ENCODE measurements around the gene ZNF613.

- TF ChIP-seq CTCF (IDR thresholded peaks at IDR 0.05): no peak
- no peak for TF ChIP-seq EZH2 (IDR thresholded peaks at IDR 0.05; ENCODE audit: borderline replicate concordance, insufficient read depth, low read depth, low read length, poor library complexity, severe bottlenecking)
Observed at GRCh38 chr19:51948975-51949374, 21.7 kb downstream of the ZNF613 start.

Data from B cell (primary cell).